H1 (cell line): ENCODE data around the gene ACTR1B. TPM values are rescaled to one million over a fixed set of nuclear protein-coding genes. Genes with fewer than 3 reads are reported as not detected.
A peak's percentile ranks its signal among the peaks of the same experiment; 100 is the strongest.

Experiments
- CTCF ChIA-PET: fragments of 300-600 bp; sonication (Branson Sonifier 250); formaldehyde crosslinking; loops from one replicate; lab custom pipeline; 2021; ENCODE audit not compliant: partially characterized antibody; lab: Charles Lee
- POLR2A ChIA-PET: fragments of 300-600 bp; sonication (Branson Sonifier 250); formaldehyde crosslinking; loops from one replicate; lab custom pipeline; 2021; ENCODE audit warnings: inconsistent platforms; ENCODE audit not compliant: partially characterized antibody; lab: Charles Lee
- DNase-seq, 2 experiments: peaks; one replicate each; pipeline versions ENCODE4 v3.0.0 to v3.0.0-alpha.2; 2010 to 2022; ENCODE audit warnings: low spot score in 2 of 2, low read depth in 1 of 2, mixed read lengths in 1 of 2
- FAIRE-seq: peaks from 2 replicates; lab custom pipeline; 2011; peaks lifted over from hg19 to GRCh38; lab: Jason Lieb, UNC
- H2AFZ ChIP-seq: 2 replicates; pipeline ENCODE4 v1.8.1; 2012; ENCODE audit warnings: low read length, inconsistent platforms
- H2AK5ac ChIP-seq: 2 replicates; pipeline ENCODE4 v1.6.1; 2013; ENCODE audit warnings: low read depth, low read length
- H2BK120ac ChIP-seq: replicated peaks from 2 replicates; pipeline ENCODE3; 2013; ENCODE audit warnings: low read depth, low read length, inconsistent platforms
- H2BK12ac ChIP-seq: 2 replicates; pipeline ENCODE4 v1.6.1; 2013; ENCODE audit warnings: low read depth, low read length
- H2BK15ac ChIP-seq: 2 replicates; pipeline ENCODE4 v1.6.1; 2013; ENCODE audit warnings: low read length
- H2BK20ac ChIP-seq: 2 replicates; pipeline ENCODE4 v1.6.1; 2013; ENCODE audit warnings: low read length
- H2BK5ac ChIP-seq: 2 replicates; pipeline ENCODE4 v1.6.1; 2013; ENCODE audit warnings: low read depth, low read length
- H3K14ac ChIP-seq: 2 replicates; pipeline ENCODE4 v1.6.1; 2013; ENCODE audit warnings: inconsistent platforms; ENCODE audit not compliant: insufficient read length
- H3K18ac ChIP-seq: 2 replicates; pipeline ENCODE4 v1.6.1; 2013; ENCODE audit warnings: low read length; ENCODE audit errors: extremely low read depth
- H3K23ac ChIP-seq: 2 replicates; pipeline ENCODE4 v1.6.1; 2013; ENCODE audit warnings: inconsistent platforms; ENCODE audit not compliant: insufficient read length
- H3K23me2 ChIP-seq: 2 replicates; pipeline ENCODE4 v1.6.1; 2013; ENCODE audit warnings: low read depth, low read length
- H3K27ac ChIP-seq: 2 replicates; pipeline ENCODE4 v1.6.1; 2011; ENCODE audit warnings: low read depth, low read length, inconsistent platforms
- H3K27me3 ChIP-seq, 4 experiments: replicated peaks in 1 of 4; 1 replicate in 1 of 4; 2 replicates in 3 of 4; pipeline versions ENCODE4 v1.6.1 to v1.8.1; 2011 to 2013; ENCODE audit warnings: low read length in 3 of 4, mild to moderate bottlenecking in 3 of 4, inconsistent platforms in 2 of 4, mixed read lengths in 2 of 4, moderate library complexity in 1 of 4; ENCODE audit not compliant: control insufficient read depth in 3 of 4, insufficient read depth in 3 of 4; ENCODE audit errors: extremely low read depth in 1 of 4
- H3K36me3 ChIP-seq, 4 experiments: 2 replicates each; pipeline versions ENCODE4 v1.6.1 to v1.8.1; 2011 to 2013; ENCODE audit warnings: mild to moderate bottlenecking in 4 of 4, low read length in 3 of 4, moderate library complexity in 2 of 4, control low read depth in 1 of 4, inconsistent platforms in 1 of 4; ENCODE audit not compliant: insufficient read depth in 4 of 4, control insufficient read depth in 2 of 4
- H3K4ac ChIP-seq: replicated peaks from 2 replicates; pipeline ENCODE3; 2013; ENCODE audit warnings: low read length, low read depth, mixed read lengths, inconsistent platforms; ENCODE audit not compliant: insufficient read length
- H3K4me1 ChIP-seq, 4 experiments: replicated peaks in 1 of 4; 1 replicate in 1 of 4; 2 replicates in 3 of 4; pipeline versions ENCODE4 v1.6.1 to v1.8.1; 2011 to 2013; ENCODE audit warnings: low read length in 3 of 4, inconsistent platforms in 2 of 4, mixed read lengths in 1 of 4; ENCODE audit not compliant: insufficient read depth in 4 of 4, control insufficient read depth in 3 of 4
- H3K4me2 ChIP-seq, 2 experiments: 2 replicates each; pipeline versions ENCODE4 v1.6.1 to v1.8.1; 2011 to 2013; ENCODE audit warnings: low read depth in 2 of 2, low read length in 2 of 2, control low read depth in 1 of 2, inconsistent platforms in 1 of 2, mild to moderate bottlenecking in 1 of 2; ENCODE audit not compliant: insufficient read depth in 1 of 2
- H3K4me3 ChIP-seq, 4 experiments: fragments of 200-600, 300-600 bp in 1 of 4; sonication (generic), shearing (Covaris generic), sonication (Bioruptor Twin) in 1 of 4; 2 replicates each; pipeline versions ENCODE4 v1.5.1 to v1.8.1; 2011 to 2016; ENCODE audit warnings: low read length in 4 of 4, low read depth in 3 of 4, control low read depth in 2 of 4, inconsistent platforms in 2 of 4, mild to moderate bottlenecking in 2 of 4, mixed read lengths in 1 of 4, moderate library complexity in 1 of 4; ENCODE audit not compliant: insufficient read depth in 2 of 4; ENCODE audit errors: extremely low read depth in 1 of 4
- H3K56ac ChIP-seq: replicated peaks from 2 replicates; pipeline ENCODE3; 2013; ENCODE audit warnings: low read depth, mild to moderate bottlenecking, mixed read lengths, low read length, inconsistent platforms; ENCODE audit not compliant: insufficient read length
- H3K79me1 ChIP-seq: 2 replicates; pipeline ENCODE4 v1.6.1; 2013; ENCODE audit warnings: low read depth, low read length, control low read depth
- H3K79me2 ChIP-seq, 2 experiments: 2 replicates each; pipeline versions ENCODE4 v1.6.1 to v1.8.1; 2012 to 2013; ENCODE audit warnings: low read length in 2 of 2, mild to moderate bottlenecking in 2 of 2, inconsistent platforms in 1 of 2; ENCODE audit not compliant: insufficient read depth in 2 of 2, control insufficient read depth in 1 of 2
- H3K9ac ChIP-seq, 4 experiments: replicated peaks in 1 of 4; 1 replicate in 1 of 4; 2 replicates in 3 of 4; pipeline versions ENCODE4 v1.6.1 to v1.8.1; 2011 to 2013; ENCODE audit warnings: low read depth in 3 of 4, low read length in 3 of 4, control low read depth in 2 of 4, mild to moderate bottlenecking in 2 of 4, moderate library complexity in 2 of 4, inconsistent platforms in 1 of 4; ENCODE audit errors: extremely low read depth in 1 of 4
- H3K9me3 ChIP-seq, 2 experiments: 2 replicates each; pipeline versions ENCODE4 v1.6.1 to v1.8.1; 2012 to 2013; ENCODE audit warnings: mild to moderate bottlenecking in 2 of 2, moderate library complexity in 2 of 2, control low read depth in 1 of 2, inconsistent platforms in 1 of 2, low read depth in 1 of 2, low read length in 1 of 2, mixed read lengths in 1 of 2; ENCODE audit not compliant: insufficient read depth in 2 of 2
- H4K20me1 ChIP-seq, 2 experiments: replicated peaks in 1 of 2; 2 replicates each; pipeline versions ENCODE3 to v1.8.1; 2011 to 2013; ENCODE audit warnings: inconsistent platforms in 2 of 2, low read length in 2 of 2, mild to moderate bottlenecking in 1 of 2; ENCODE audit not compliant: insufficient read depth in 2 of 2, control insufficient read depth in 1 of 2
- H4K5ac ChIP-seq: 2 replicates; pipeline ENCODE4 v1.6.1; 2013; ENCODE audit warnings: low read length, low read depth, mixed read lengths, inconsistent platforms; ENCODE audit not compliant: insufficient read length
- H4K8ac ChIP-seq: 2 replicates; pipeline ENCODE4 v1.8.0; 2013; ENCODE audit warnings: mild to moderate bottlenecking, moderate library complexity, low read length, inconsistent platforms; ENCODE audit not compliant: insufficient read depth; ENCODE audit errors: extremely low read depth
- H4K91ac ChIP-seq: replicated peaks from 2 replicates; pipeline ENCODE3; 2013; ENCODE audit warnings: low read length, mixed read lengths, inconsistent platforms; ENCODE audit not compliant: insufficient read length
- EGR1 ChIP-seq: IDR thresholded peaks from 2 replicates; pipeline ENCODE4 v1.6.1; 2011; ENCODE audit warnings: low read depth, low read length, borderline replicate concordance
- EZH2 ChIP-seq: fragments of 200-600 bp; sonication (generic); IDR thresholded peaks from 2 replicates; pipeline ENCODE4 v1.7.1; 2012; ENCODE audit warnings: low read depth, mild to moderate bottlenecking, moderate library complexity, low read length, inconsistent platforms; ENCODE audit not compliant: severe bottlenecking
- TAF1 ChIP-seq: IDR thresholded peaks from 2 replicates; pipeline ENCODE4 v1.6.1; 2011; ENCODE audit warnings: mild to moderate bottlenecking, low read depth, low read length
- WGBS, 2 experiments: shearing (Covaris generic) in 1 of 2; methylation state at CpG; one replicate each; pipeline versions ENCODE4 v1.1.6 to v1.1.7; 2013 to 2015; ENCODE audit warnings: low lambda C conversion rate in 2 of 2, mixed read lengths in 2 of 2, inconsistent platforms in 1 of 2, low coverage in 1 of 2, missing lambda C conversion rate in 1 of 2; ENCODE audit not compliant: insufficient replicate concordance in 2 of 2, insufficient coverage in 1 of 2, insufficient read length in 1 of 2; ENCODE audit errors: extremely low coverage in 1 of 2, missing lambda C conversion rate in 1 of 2; 5-methylcytosine and 5-hydroxymethylcytosine counted together
- polyA plus RNA-seq, 7 experiments: library from polyadenylated mRNA; depleted of rRNA in 3 of 7; stranded (reverse) in 5 of 7; unstranded in 2 of 7; fragments of >200 nt in 5 of 7; fragments of 200-250 nt in 2 of 7; gene quantifications; 1 replicate in 5 of 7; 2 replicates in 1 of 7; 4 replicates in 1 of 7; pipeline versions ENCODE4 v1.2.1 to v1.2.3, GENCODE V29; 2011 to 2013; ENCODE audit warnings: missing spikeins in 2 of 7, mixed read lengths in 2 of 7
- total RNA-seq: library from RNA; stranded (reverse); fragmentation: NEBNext Ultra II Directional; extraction: Animal tissue kit (Norgen Biotek cat#: 25700); gene quantifications from 2 replicates; pipeline ENCODE4 v1.2.1, GENCODE V29; 2021
- TF ChIP-seq, protein P1 (sequence below): IDR thresholded peaks from 2 replicates; pipeline ENCODE4 v1.6.1; 2011; ENCODE audit warnings: low read depth, mild to moderate bottlenecking, low read length; ENCODE audit not compliant: insufficient read depth

ACTR1B gene
- total and polyA plus RNA-seq, 2 of the 8 experiments (the other 6 are each of a cell fraction or from before 2014, with no cell fraction given), result 40.7 to 56.0 TPM

DNA sequence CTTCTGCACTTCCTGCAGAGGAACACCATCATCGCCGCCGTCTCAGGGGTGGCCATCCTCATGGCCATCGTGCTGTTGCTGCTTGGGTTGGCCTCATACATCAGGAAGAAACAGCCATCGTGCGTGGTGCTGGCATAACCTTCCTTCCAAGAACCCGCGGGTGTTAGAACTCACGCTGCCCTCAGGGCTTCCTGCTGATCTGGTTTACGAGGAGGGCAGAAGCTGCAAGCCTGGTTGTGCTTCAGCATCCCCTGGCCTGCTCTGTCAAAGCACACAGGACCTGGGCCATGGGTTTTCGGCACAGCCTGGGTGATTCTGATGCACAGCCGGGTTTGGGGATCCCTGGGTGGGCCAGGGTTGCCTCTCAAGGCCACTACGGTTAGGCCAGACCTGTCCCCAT is 37.3 kb upstream of the ACTR1B start:
- 72% methylated on average over 13 of the region's 13 CpGs; no CpG with 5 or more reads in 1 of the 2 experiments for WGBS, 2 experiments
- H3K23ac ChIP-seq, result no peak overlapping the region
- CTCF ChIA-PET, result interaction anchor here (2.8 to 9.0 kb wide), 6 partner anchors 11 to 111 kb away, joined by 22 to 202 read pairs (median 120); partner anchors contain the start of genes ACTR1B, ANKRD36B and ZAP70

More for the DNA sequence above, 37.3 kb upstream of the ACTR1B start:
- Histone ChIP-seq H3K18ac (no peak overlapping the region), H3K79me1 (no peaks in the 10 kb centered on the region), H3K56ac (no peak overlapping the region), H3K4me1 (peaks cover 0 to 2% (median 0%) of the 10 kb centered on the region in 4 experiments; a peak in 2 of 7 replicates), H3K79me2 (no peaks in the 10 kb centered on the region), H2BK120ac (no peak overlapping the region), H3K4ac (no peak overlapping the region), H2AFZ (no peak overlapping the region), H3K27me3 (no peaks in the 10 kb centered on the region; a peak in 1 of 7 replicates), H3K4me3 (no peak overlapping the region), H3K9ac (no peak overlapping the region), H2BK15ac (0 out of 2 replicates have a peak overlapping the region, but pooled peaks have one; percentile 29), H2AK5ac (no peak overlapping the region), H4K5ac (no peak overlapping the region), H3K36me3 (no peaks in the 10 kb centered on the region), H2BK12ac (no peak overlapping the region), H4K8ac (no peak overlapping the region), H3K14ac (no peak overlapping the region)
- POLR2A ChIA-PET, result no interaction called here
- no peak for FAIRE-seq
- TF ChIP-seq TAF1 (no peak), EZH2 (no peak), EGR1 (no peak)
- TF ChIP-seq, protein P1, sequence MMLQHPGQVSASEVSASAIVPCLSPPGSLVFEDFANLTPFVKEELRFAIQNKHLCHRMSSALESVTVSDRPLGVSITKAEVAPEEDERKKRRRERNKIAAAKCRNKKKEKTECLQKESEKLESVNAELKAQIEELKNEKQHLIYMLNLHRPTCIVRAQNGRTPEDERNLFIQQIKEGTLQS, result no peak
- TF ChIP-seq, all 59 proteins: peak for 0
- DNase-seq, result peak in 1 of 2 experiments; percentile 28
- no peaks in the 10 kb centered on the region for H4K20me1 ChIP-seq
- no peak overlapping the region for H2BK5ac ChIP-seq
- H4K91ac ChIP-seq, result no peak overlapping the region
- H3K9me3 ChIP-seq, result no peaks in the 10 kb centered on the region
- no peak overlapping the region for H2BK20ac ChIP-seq
- no peak overlapping the region for H3K4me2 ChIP-seq
- H3K23me2 ChIP-seq, result no peaks in the 10 kb centered on the region
- H3K27ac ChIP-seq, result no peak overlapping the region
